PC-9 (cell line): ENCODE results near the gene RNF169.

Experiments
- CTCF ChIP-seq: fragments of 200-600 bp; sonication (generic); conservative IDR thresholded peaks from 2 replicates; pipeline ENCODE4 v1.6.1; 2017; ENCODE audit warnings: mixed run types, antibody characterized with exemption, mild to moderate bottlenecking, moderate library complexity
- EZH2 ChIP-seq: fragments of 200-600 bp; sonication (generic); IDR thresholded peaks from 2 replicates; pipeline ENCODE4 v1.8.0; 2017; ENCODE audit warnings: antibody characterized with exemption, low read depth

- TF ChIP-seq CTCF (no peak), EZH2 (no peak)
Observed at GRCh38 chr11:74719011-74719410, 29.6 kb upstream of the RNF169 start.
